K562 (cell line): ENCODE results near the gene PTH2. TPM values are rescaled to one million over a fixed set of nuclear protein-coding genes. Genes with fewer than 3 reads are reported as not detected.

Source experiments
- DNMT1 ChIP-seq: fragments of 450-650 bp; IDR thresholded peaks from 2 replicates; pipeline ENCODE4 v1.6.1; 2016; ENCODE audit warnings: antibody characterized with exemption, mild to moderate bottlenecking
- GABPB1 ChIP-seq: sonication (generic); formaldehyde crosslinking; IDR thresholded peaks from 2 replicates; pipeline ENCODE4 v1.8.0; 2022; ENCODE audit warnings: mild to moderate bottlenecking, missing genetic modification reagents
- JUND ChIP-seq, 2 experiments: IDR thresholded peaks; 2 replicates in 1 of 2; 3 replicates in 1 of 2; pipeline ENCODE4 v1.6.1; 2011; ENCODE audit warnings: borderline replicate concordance in 2 of 2, low read depth in 2 of 2, low read length in 2 of 2, improper control_type of control experiment in 1 of 2, missing biosample characterization in 1 of 2, missing genetic modification characterization in 1 of 2, missing genetic modification reagents in 1 of 2
- MECOM ChIP-seq: fragments of 250-450 bp; sonication (Bioruptor Pico); IDR thresholded peaks from 2 replicates; pipeline ENCODE4 v1.8.0; 2022; ENCODE audit warnings: inconsistent platforms
- MEF2A ChIP-seq: IDR thresholded peaks from 2 replicates; pipeline ENCODE4 v1.6.1; 2011; ENCODE audit warnings: low read depth, mild to moderate bottlenecking, low read length, moderate library complexity; ENCODE audit not compliant: control insufficient read depth
- PYGO2 ChIP-seq: fragments of 450-650 bp; IDR thresholded peaks from 2 replicates; pipeline ENCODE4 v1.6.1; 2016; ENCODE audit warnings: mild to moderate bottlenecking, missing genetic modification characterization, moderate library complexity, missing compliant biosample characterization
- RERE ChIP-seq: sonication (generic); formaldehyde crosslinking; IDR thresholded peaks from 2 replicates; pipeline ENCODE4 v1.8.0; 2023; ENCODE audit warnings: missing genetic modification reagents, mild to moderate bottlenecking, borderline replicate concordance
- SAFB ChIP-seq: fragments of 200-400 bp; formaldehyde crosslinking; IDR thresholded peaks from 2 replicates; pipeline ENCODE4 v1.6.1; 2017; ENCODE audit warnings: low read depth, low read length, borderline replicate concordance
- SIN3A ChIP-seq, 2 experiments: fragments of 150-350 bp in 1 of 2; IDR thresholded peaks; 2 replicates each; pipeline ENCODE4 v1.6.1; 2011 to 2016; ENCODE audit warnings: borderline replicate concordance in 2 of 2, low read depth in 2 of 2, low read length in 2 of 2, mild to moderate bottlenecking in 2 of 2, moderate library complexity in 2 of 2; ENCODE audit not compliant: control insufficient read depth in 1 of 2
- STAG1 ChIP-seq: sonication (generic); formaldehyde crosslinking; IDR thresholded peaks from 2 replicates; pipeline ENCODE4 v1.5.0; 2020; ENCODE audit warnings: missing genetic modification reagents, borderline replicate concordance
- ZNF174 ChIP-seq: fragments of 250-450 bp; sonication (Bioruptor Pico); IDR thresholded peaks from 2 replicates; pipeline ENCODE4 v1.4.0; 2020; ENCODE audit warnings: mild to moderate bottlenecking
- ZNF408 ChIP-seq: fragments of 250-450 bp; sonication (Bioruptor Pico); IDR thresholded peaks from 2 replicates; pipeline ENCODE4 v1.4.0; 2020; ENCODE audit warnings: low read depth, mild to moderate bottlenecking, moderate library complexity
- ZNF445 ChIP-seq: fragments of 250-450 bp; sonication (Bioruptor Pico); IDR thresholded peaks from 2 replicates; pipeline ENCODE4 v1.4.0; 2020; ENCODE audit warnings: low read depth, mild to moderate bottlenecking, moderate library complexity
- ZNF507 ChIP-seq: conservative IDR thresholded peaks from 2 replicates; pipeline ENCODE4 v1.6.1; 2017; ENCODE audit warnings: missing genetic modification characterization, missing compliant biosample characterization
- polyA plus RNA-seq, 8 experiments: library from polyadenylated mRNA; depleted of rRNA in 4 of 8; stranded (reverse) in 5 of 8; unstranded in 3 of 8; fragments of >200 nt; fragmentation: Nextera tagmentation in 2 of 8; fragmentation: Illumina TruSeq in 1 of 8; extraction: Ambion mirVana in 2 of 8; extraction: Trizol in 1 of 8; gene quantifications; 2 replicates each; pipeline versions ENCODE4 v1.2.1 to v1.2.3, GENCODE V29; 2011 to 2014; ENCODE audit warnings: inconsistent platforms in 1 of 8, missing spikeins in 1 of 8
- total RNA-seq, 7 experiments: library from RNA; depleted of rRNA in 6 of 7; stranded (reverse); fragments of >200 nt in 6 of 7; fragmentation: Illumina TruSeq in 2 of 7; extraction: Trizol in 2 of 7; gene quantifications; 2 replicates each; pipeline versions ENCODE4 v1.2.1 to v1.2.3, GENCODE V29; 2011 to 2021; ENCODE audit warnings: low replicate concordance in 1 of 7
- TF ChIP-seq, protein P1 (sequence below): fragments of 450-650 bp; IDR thresholded peaks from 2 replicates; pipeline ENCODE4 v1.6.1; 2017; ENCODE audit warnings: antibody characterized with exemption, mild to moderate bottlenecking
- TF ChIP-seq, protein P2 (sequence below): fragments of 450-650 bp; IDR thresholded peaks from 2 replicates; pipeline ENCODE4 v1.6.1; 2016; ENCODE audit warnings: borderline replicate concordance

PTH2 gene
- total and polyA plus RNA-seq, 9 of the 15 experiments (the other 6 are each of a cell fraction or from before 2014, with no cell fraction given) = 1.3 TPM; not detected in 8

- TF ChIP-seq, protein P1, sequence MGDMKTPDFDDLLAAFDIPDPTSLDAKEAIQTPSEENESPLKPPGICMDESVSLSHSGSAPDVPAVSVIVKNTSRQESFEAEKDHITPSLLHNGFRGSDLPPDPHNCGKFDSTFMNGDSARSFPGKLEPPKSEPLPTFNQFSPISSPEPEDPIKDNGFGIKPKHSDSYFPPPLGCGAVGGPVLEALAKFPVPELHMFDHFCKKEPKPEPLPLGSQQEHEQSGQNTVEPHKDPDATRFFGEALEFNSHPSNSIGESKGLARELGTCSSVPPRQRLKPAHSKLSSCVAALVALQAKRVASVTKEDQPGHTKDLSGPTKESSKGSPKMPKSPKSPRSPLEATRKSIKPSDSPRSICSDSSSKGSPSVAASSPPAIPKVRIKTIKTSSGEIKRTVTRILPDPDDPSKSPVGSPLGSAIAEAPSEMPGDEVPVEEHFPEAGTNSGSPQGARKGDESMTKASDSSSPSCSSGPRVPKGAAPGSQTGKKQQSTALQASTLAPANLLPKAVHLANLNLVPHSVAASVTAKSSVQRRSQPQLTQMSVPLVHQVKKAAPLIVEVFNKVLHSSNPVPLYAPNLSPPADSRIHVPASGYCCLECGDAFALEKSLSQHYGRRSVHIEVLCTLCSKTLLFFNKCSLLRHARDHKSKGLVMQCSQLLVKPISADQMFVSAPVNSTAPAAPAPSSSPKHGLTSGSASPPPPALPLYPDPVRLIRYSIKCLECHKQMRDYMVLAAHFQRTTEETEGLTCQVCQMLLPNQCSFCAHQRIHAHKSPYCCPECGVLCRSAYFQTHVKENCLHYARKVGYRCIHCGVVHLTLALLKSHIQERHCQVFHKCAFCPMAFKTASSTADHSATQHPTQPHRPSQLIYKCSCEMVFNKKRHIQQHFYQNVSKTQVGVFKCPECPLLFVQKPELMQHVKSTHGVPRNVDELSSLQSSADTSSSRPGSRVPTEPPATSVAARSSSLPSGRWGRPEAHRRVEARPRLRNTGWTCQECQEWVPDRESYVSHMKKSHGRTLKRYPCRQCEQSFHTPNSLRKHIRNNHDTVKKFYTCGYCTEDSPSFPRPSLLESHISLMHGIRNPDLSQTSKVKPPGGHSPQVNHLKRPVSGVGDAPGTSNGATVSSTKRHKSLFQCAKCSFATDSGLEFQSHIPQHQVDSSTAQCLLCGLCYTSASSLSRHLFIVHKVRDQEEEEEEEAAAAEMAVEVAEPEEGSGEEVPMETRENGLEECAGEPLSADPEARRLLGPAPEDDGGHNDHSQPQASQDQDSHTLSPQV = 0 out of 2 replicates have a peak, but pooled peaks have one; percentile 65
- no peak for TF ChIP-seq DNMT1
- TF ChIP-seq SAFB = peak; percentile 17; the same call in 1 of the 2 replicates
- no peak for TF ChIP-seq GABPB1 (CRISPR knock-in tag)
- TF ChIP-seq SIN3A (IDR thresholded peaks at IDR 0.05; ENCODE audit: borderline replicate concordance in 2 of 2, control insufficient read depth in 1 of 2, low read depth in 2 of 2, low read length in 2 of 2) = no peak
- no peak for TF ChIP-seq RERE (CRISPR knock-in tag)
- TF ChIP-seq STAG1 (CRISPR knock-in tag) = no peak
- TF ChIP-seq, protein P2, sequence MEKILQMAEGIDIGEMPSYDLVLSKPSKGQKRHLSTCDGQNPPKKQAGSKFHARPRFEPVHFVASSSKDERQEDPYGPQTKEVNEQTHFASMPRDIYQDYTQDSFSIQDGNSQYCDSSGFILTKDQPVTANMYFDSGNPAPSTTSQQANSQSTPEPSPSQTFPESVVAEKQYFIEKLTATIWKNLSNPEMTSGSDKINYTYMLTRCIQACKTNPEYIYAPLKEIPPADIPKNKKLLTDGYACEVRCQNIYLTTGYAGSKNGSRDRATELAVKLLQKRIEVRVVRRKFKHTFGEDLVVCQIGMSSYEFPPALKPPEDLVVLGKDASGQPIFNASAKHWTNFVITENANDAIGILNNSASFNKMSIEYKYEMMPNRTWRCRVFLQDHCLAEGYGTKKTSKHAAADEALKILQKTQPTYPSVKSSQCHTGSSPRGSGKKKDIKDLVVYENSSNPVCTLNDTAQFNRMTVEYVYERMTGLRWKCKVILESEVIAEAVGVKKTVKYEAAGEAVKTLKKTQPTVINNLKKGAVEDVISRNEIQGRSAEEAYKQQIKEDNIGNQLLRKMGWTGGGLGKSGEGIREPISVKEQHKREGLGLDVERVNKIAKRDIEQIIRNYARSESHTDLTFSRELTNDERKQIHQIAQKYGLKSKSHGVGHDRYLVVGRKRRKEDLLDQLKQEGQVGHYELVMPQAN = no peak
- TF ChIP-seq ZNF174 (CRISPR knock-in tag) = no peak
- no peak for TF ChIP-seq JUND (IDR thresholded peaks at IDR 0.05; ENCODE audit: borderline replicate concordance, low read depth, low read length)
- TF ChIP-seq JUND (tag; IDR thresholded peaks at IDR 0.05; ENCODE audit: borderline replicate concordance, low read depth, low read length) = no peak
- TF ChIP-seq ZNF507 = no peak
- no peak for TF ChIP-seq PYGO2 (tag)
- TF ChIP-seq ZNF408 (CRISPR knock-in tag) = no peak
- TF ChIP-seq MEF2A = no peak
- no peak for TF ChIP-seq ZNF445 (CRISPR knock-in tag)
- no peak for TF ChIP-seq MECOM (CRISPR knock-in tag)
These were observed 35.3 kb downstream of the PTH2 start, which contains the start of gene KASH5 (continued) for GRCh38 chr19:49387936-49388372.
